ENCODE data around the gene SETD5. TPM values are rescaled to one million over a fixed set of nuclear protein-coding genes. Genes with fewer than 3 reads are reported as not detected.
"Not testable (repeated sequence)": the region's sequence is repeated elsewhere in the genome, so short reads cannot be mapped to it uniquely, and the experiment has no call there.

Gene SETD5
- polyA plus RNA-seq, 1 donor (not counting 4 experiments of a cell fraction or from before 2014, with no cell fraction given) = 37.8 TPM

- dilution Hi-C loops (cut with MboI; ENCODE audit: extremely low pct_ligation_motif_present, low sequenced_read_pairs) = no loop called here
- no peaks in the 10 kb centered on the region for H3K9me1 ChIP-seq (ENCODE audit: control insufficient read depth, extremely low read depth, insufficient read depth, low read length)
Measured at GRCh38 chr3:9491506-9491905, 94.1 kb downstream of the SETD5 start.

DNA sequence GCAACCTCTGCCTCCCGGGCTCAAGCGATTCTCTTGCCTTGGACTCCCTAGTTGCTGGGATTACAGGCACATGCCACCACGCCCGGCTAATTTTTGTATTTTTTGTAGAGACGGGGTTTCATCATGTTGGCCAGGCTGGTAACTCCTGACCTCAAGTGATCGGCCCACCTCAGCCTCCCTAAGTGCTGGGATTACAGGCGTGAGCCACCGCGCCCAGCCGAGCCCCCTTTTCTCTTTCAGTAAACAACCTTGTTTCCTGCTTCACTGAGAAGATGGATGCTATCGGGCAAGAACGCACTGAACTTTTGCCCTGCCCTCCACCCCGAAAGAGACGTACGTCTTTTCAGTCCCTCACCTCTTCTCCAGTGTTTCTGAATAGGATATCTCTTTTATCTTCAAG is 96.6 kb downstream of the SETD5 start:
- H3K27ac ChIP-seq (ENCODE audit: control insufficient read depth, insufficient read depth, low read length); H3K9me1 ChIP-seq (ENCODE audit: control insufficient read depth, extremely low read depth, insufficient read depth, low read length); FAIRE-seq; DNase-seq (ENCODE audit: low read depth, low spot score); H2AFZ ChIP-seq (ENCODE audit: control insufficient read depth, low read length); H4K20me1 ChIP-seq (ENCODE audit: control insufficient read depth, extremely low read depth, insufficient read depth, low read length); H3K9me3 ChIP-seq (ENCODE audit: control insufficient read depth, low read depth, low read length); H3K79me2 ChIP-seq (ENCODE audit: control insufficient read depth, insufficient read depth, low read length); H3K27me3 ChIP-seq (ENCODE audit: control insufficient read depth, extremely low read depth, insufficient read depth, low read length); dilution Hi-C loops (cut with MboI; ENCODE audit: extremely low pct_ligation_motif_present, low sequenced_read_pairs); H3K4me2 ChIP-seq (ENCODE audit: control insufficient read depth, extremely low read depth, insufficient read depth, low read depth, low read length); H3K4me3 ChIP-seq (ENCODE audit: control insufficient read depth in 2 of 3, extremely low read depth in 1 of 3, insufficient read depth in 2 of 3, low read depth in 1 of 3, low read length in 3 of 3); H3K9ac ChIP-seq (ENCODE audit: control insufficient read depth, extremely low read depth, insufficient read depth, low read length); H3K36me3 ChIP-seq (ENCODE audit: control insufficient read depth in 2 of 2, extremely low read depth in 1 of 2, insufficient read depth in 2 of 2, low read length in 2 of 2): not testable (repeated sequence)
- peaks cover 15% of the 10 kb centered on the region for H3K4me1 ChIP-seq (ENCODE audit: control insufficient read depth, extremely low read depth, insufficient read depth, low read length)

More at GRCh38 chr3:9491506-9491905, 94.1 kb downstream of the SETD5 start:
- FAIRE-seq (no peak), DNase-seq (ENCODE audit: low read depth, low spot score) (no peak)
- Histone ChIP-seq H3K4me2 (ENCODE audit: control insufficient read depth, extremely low read depth, insufficient read depth, low read depth, low read length) (no peak overlapping the region), H3K27me3 (ENCODE audit: control insufficient read depth, extremely low read depth, insufficient read depth, low read length) (no peaks in the 10 kb centered on the region), H3K36me3 (ENCODE audit: control insufficient read depth in 2 of 2, extremely low read depth in 1 of 2, insufficient read depth in 2 of 2, low read length in 2 of 2) (no peaks in the 10 kb centered on the region), H2AFZ (ENCODE audit: control insufficient read depth, low read length) (no peak overlapping the region), H3K4me1 (ENCODE audit: control insufficient read depth, extremely low read depth, insufficient read depth, low read length) (no peaks in the 10 kb centered on the region), H3K27ac (ENCODE audit: control insufficient read depth, insufficient read depth, low read length) (no peak overlapping the region), H3K9me3 (ENCODE audit: control insufficient read depth, low read depth, low read length) (no peaks in the 10 kb centered on the region), H3K9ac (ENCODE audit: control insufficient read depth, extremely low read depth, insufficient read depth, low read length) (no peak overlapping the region), H3K4me3 (ENCODE audit: control insufficient read depth in 2 of 3, extremely low read depth in 1 of 3, insufficient read depth in 2 of 3, low read depth in 1 of 3, low read length in 3 of 3) (no peak overlapping the region), H3K79me2 (ENCODE audit: control insufficient read depth, insufficient read depth, low read length) (no peaks in the 10 kb centered on the region), H4K20me1 (ENCODE audit: control insufficient read depth, extremely low read depth, insufficient read depth, low read length) (no peaks in the 10 kb centered on the region)
- no peak for TF ChIP-seq EZH2 (IDR thresholded peaks at IDR 0.05; ENCODE audit: low read length)
- TF ChIP-seq CTCF (optimal IDR thresholded peaks at IDR 0.05 in 1 of 3, IDR thresholded peaks at IDR 0.05 in 1 of 3, conservative IDR thresholded peaks at IDR 0.05 in 1 of 3; ENCODE audit: extremely low read depth in 1 of 3, insufficient read depth in 2 of 3, low read length in 3 of 3) = no peak

DNA sequence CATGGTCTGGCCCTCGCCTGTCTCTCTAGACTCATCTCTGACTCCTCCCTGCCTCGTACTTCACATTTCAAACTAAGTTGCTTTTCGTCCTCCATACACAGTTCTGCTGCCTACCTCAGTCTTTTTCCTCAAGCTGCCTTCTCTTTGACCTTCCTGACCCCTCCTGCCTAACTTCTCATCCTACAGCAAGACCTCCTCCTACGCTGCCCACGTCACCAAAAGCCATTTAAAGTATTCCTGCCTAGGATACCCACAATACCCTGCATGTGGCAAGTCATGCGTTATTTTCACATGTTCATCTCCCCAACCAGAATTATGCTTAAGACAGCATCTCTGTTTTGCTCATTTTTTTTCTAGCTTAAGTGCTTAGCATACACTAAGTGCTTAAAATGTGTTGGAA is 99.5 kb downstream of the SETD5 start:
- H3K9ac ChIP-seq (ENCODE audit: control insufficient read depth, extremely low read depth, insufficient read depth, low read length) = no peak overlapping the region
- dilution Hi-C loops (cut with MboI; ENCODE audit: extremely low pct_ligation_motif_present, low sequenced_read_pairs) = no loop called here
- DNase-seq (ENCODE audit: low read depth, low spot score) (no peak), FAIRE-seq (no peak)
- no peak overlapping the region for H2AFZ ChIP-seq (ENCODE audit: control insufficient read depth, low read length)
- H3K9me1 ChIP-seq (ENCODE audit: control insufficient read depth, extremely low read depth, insufficient read depth, low read length) = no peaks in the 10 kb centered on the region
- no peaks in the 10 kb centered on the region for H4K20me1 ChIP-seq (ENCODE audit: control insufficient read depth, extremely low read depth, insufficient read depth, low read length)
- H3K4me2 ChIP-seq (ENCODE audit: control insufficient read depth, extremely low read depth, insufficient read depth, low read depth, low read length) = no peak overlapping the region
- peaks cover 6% of the 10 kb centered on the region for H3K27me3 ChIP-seq (ENCODE audit: control insufficient read depth, extremely low read depth, insufficient read depth, low read length)
- H3K9me3 ChIP-seq (ENCODE audit: control insufficient read depth, low read depth, low read length) = no peaks in the 10 kb centered on the region
- H3K4me3 ChIP-seq (ENCODE audit: control insufficient read depth in 2 of 3, extremely low read depth in 1 of 3, insufficient read depth in 2 of 3, low read depth in 1 of 3, low read length in 3 of 3) = no peak overlapping the region
- peaks cover 20% of the 10 kb centered on the region for H3K4me1 ChIP-seq (ENCODE audit: control insufficient read depth, extremely low read depth, insufficient read depth, low read length)
- H3K27ac ChIP-seq (ENCODE audit: control insufficient read depth, insufficient read depth, low read length) = no peak overlapping the region
- H3K79me2 ChIP-seq (ENCODE audit: control insufficient read depth, insufficient read depth, low read length) = no peaks in the 10 kb centered on the region
- no peaks in the 10 kb centered on the region for H3K36me3 ChIP-seq (ENCODE audit: control insufficient read depth in 2 of 2, extremely low read depth in 1 of 2, insufficient read depth in 2 of 2, low read length in 2 of 2)
- no peak for TF ChIP-seq EZH2 (IDR thresholded peaks at IDR 0.05; ENCODE audit: low read length)
- TF ChIP-seq CTCF (optimal IDR thresholded peaks at IDR 0.05 in 1 of 3, IDR thresholded peaks at IDR 0.05 in 1 of 3, conservative IDR thresholded peaks at IDR 0.05 in 1 of 3; ENCODE audit: extremely low read depth in 1 of 3, insufficient read depth in 2 of 3, low read length in 3 of 3) = no peak
